Measurements from ENCODE around the gene RBM8A.

GRCh38 chr1:145895471-145895870 is 31.8 kb downstream of the RBM8A start:
- TF ChIP-seq REST (IDR thresholded peaks at IDR 0.05; ENCODE audit: insufficient replicate concordance, low read depth) (no peak), CTCF (IDR thresholded peaks at IDR 0.05; ENCODE audit: insufficient read depth, low read length) (no peak), POLR2AphosphoS5 (IDR thresholded peaks at IDR 0.05; ENCODE audit: low read depth) (no peak), GABPA (IDR thresholded peaks at IDR 0.05; ENCODE audit: low read depth) (no peak)

Measured in HL-60 (cell line).